HG03565 (cell line): Measurements from ENCODE around the gene RAB40AL.
"Not testable (repeated sequence)": the region's sequence is repeated elsewhere in the genome, so short reads cannot be mapped to it uniquely, and the experiment has no call there.

ENCODE experiments used
- ATAC-seq: cut with Tn5 transposase; IDR thresholded peaks from one replicate; pipeline ENCODE4 v1.9.1; 2021; ENCODE audit warnings: mild to moderate bottlenecking, moderate library complexity; ENCODE audit not compliant: unreplicated experiment

RAB40AL gene

GRCh38 chrX:102936972-102937371 is at the start of gene RAB40AL:
Gene RAB40AL, plus strand, starts transcription at chrX:102937272. Its CDS starts 47 bp downstream, at chrX:102937319.
- not testable (repeated sequence) for ATAC-seq

GRCh38 chrX:102887687-102888086 is 49.4 kb upstream of the RAB40AL start:
- ATAC-seq: no peak

- no peak for ATAC-seq
Observed at GRCh38 chrX:102892103-102892502, 45.0 kb upstream of the RAB40AL start.

GRCh38 chrX:102899940-102900916 is 36.8 kb upstream of the RAB40AL start:
- peak; percentile 72 for ATAC-seq

GRCh38 chrX:102902355-102902754 is 34.7 kb upstream of the RAB40AL start:
- ATAC-seq: no peak

- no peak for ATAC-seq
Observed at GRCh38 chrX:102930990-102931756, 5.9 kb upstream of the RAB40AL start.

GRCh38 chrX:102934624-102935023 is 2.4 kb upstream of the RAB40AL start:
- no peak for ATAC-seq

GRCh38 chrX:102950908-102951866 is 14.1 kb downstream of the RAB40AL start:
- ATAC-seq: peak; percentile 86

- ATAC-seq: no peak
Observed at GRCh38 chrX:102957751-102958150, 20.7 kb downstream of the RAB40AL start.

GRCh38 chrX:102958794-102959193 is 21.7 kb downstream of the RAB40AL start:
- no peak for ATAC-seq

GRCh38 chrX:102959471-102959870 is 22.4 kb downstream of the RAB40AL start:
- no peak for ATAC-seq

- ATAC-seq: no peak
Observed at GRCh38 chrX:102963955-102964354, 26.9 kb downstream of the RAB40AL start.

- no peak for ATAC-seq
Observed at GRCh38 chrX:102964940-102965339, 27.9 kb downstream of the RAB40AL start.

GRCh38 chrX:102966701-102967100 is 29.6 kb downstream of the RAB40AL start:
- no peak for ATAC-seq

GRCh38 chrX:102968216-102968615 is 31.1 kb downstream of the RAB40AL start:
- ATAC-seq: no peak

- not testable (repeated sequence) for ATAC-seq
Observed at GRCh38 chrX:102971536-102971935, 34.5 kb downstream of the RAB40AL start.

GRCh38 chrX:102975016-102975415 is 37.9 kb downstream of the RAB40AL start:
- no peak for ATAC-seq

GRCh38 chrX:102976286-102976685 is 39.2 kb downstream of the RAB40AL start:
- no peak for ATAC-seq

GRCh38 chrX:102976793-102977495 is 39.9 kb downstream of the RAB40AL start:
- ATAC-seq: no peak

- ATAC-seq: no peak
Observed at GRCh38 chrX:102978594-102978993, 41.5 kb downstream of the RAB40AL start.
